H1 (cell line): Measurements from ENCODE around the gene CCNYL1. TPM values are rescaled to one million over a fixed set of nuclear protein-coding genes. Genes with fewer than 3 reads are reported as not detected.

Experiments used
- CTCF ChIA-PET: fragments of 300-600 bp; sonication (Branson Sonifier 250); formaldehyde crosslinking; loops from one replicate; lab custom pipeline; 2021; ENCODE audit not compliant: partially characterized antibody; lab: Charles Lee
- POLR2A ChIA-PET: fragments of 300-600 bp; sonication (Branson Sonifier 250); formaldehyde crosslinking; loops from one replicate; lab custom pipeline; 2021; ENCODE audit warnings: inconsistent platforms; ENCODE audit not compliant: partially characterized antibody; lab: Charles Lee
- DNase-seq, 2 experiments: peaks; one replicate each; pipeline versions ENCODE4 v3.0.0 to v3.0.0-alpha.2; 2010 to 2022; ENCODE audit warnings: low spot score in 2 of 2, low read depth in 1 of 2, mixed read lengths in 1 of 2
- FAIRE-seq: peaks from 2 replicates; lab custom pipeline; 2011; peaks lifted over from hg19 to GRCh38; lab: Jason Lieb, UNC
- H2AFZ ChIP-seq: 2 replicates; pipeline ENCODE4 v1.8.1; 2012; ENCODE audit warnings: low read length, inconsistent platforms
- H2AK5ac ChIP-seq: 2 replicates; pipeline ENCODE4 v1.6.1; 2013; ENCODE audit warnings: low read depth, low read length
- H2BK120ac ChIP-seq: replicated peaks from 2 replicates; pipeline ENCODE3; 2013; ENCODE audit warnings: low read depth, low read length, inconsistent platforms
- H2BK12ac ChIP-seq: 2 replicates; pipeline ENCODE4 v1.6.1; 2013; ENCODE audit warnings: low read depth, low read length
- H2BK15ac ChIP-seq: 2 replicates; pipeline ENCODE4 v1.6.1; 2013; ENCODE audit warnings: low read length
- H2BK20ac ChIP-seq: 2 replicates; pipeline ENCODE4 v1.6.1; 2013; ENCODE audit warnings: low read length
- H2BK5ac ChIP-seq: 2 replicates; pipeline ENCODE4 v1.6.1; 2013; ENCODE audit warnings: low read depth, low read length
- H3K14ac ChIP-seq: 2 replicates; pipeline ENCODE4 v1.6.1; 2013; ENCODE audit warnings: inconsistent platforms; ENCODE audit not compliant: insufficient read length
- H3K18ac ChIP-seq: 2 replicates; pipeline ENCODE4 v1.6.1; 2013; ENCODE audit warnings: low read length; ENCODE audit errors: extremely low read depth
- H3K23ac ChIP-seq: 2 replicates; pipeline ENCODE4 v1.6.1; 2013; ENCODE audit warnings: inconsistent platforms; ENCODE audit not compliant: insufficient read length
- H3K23me2 ChIP-seq: 2 replicates; pipeline ENCODE4 v1.6.1; 2013; ENCODE audit warnings: low read depth, low read length
- H3K27ac ChIP-seq: 2 replicates; pipeline ENCODE4 v1.6.1; 2011; ENCODE audit warnings: low read depth, low read length, inconsistent platforms
- H3K27me3 ChIP-seq, 4 experiments: replicated peaks in 1 of 4; 1 replicate in 1 of 4; 2 replicates in 3 of 4; pipeline versions ENCODE4 v1.6.1 to v1.8.1; 2011 to 2013; ENCODE audit warnings: low read length in 3 of 4, mild to moderate bottlenecking in 3 of 4, inconsistent platforms in 2 of 4, mixed read lengths in 2 of 4, moderate library complexity in 1 of 4; ENCODE audit not compliant: control insufficient read depth in 3 of 4, insufficient read depth in 3 of 4; ENCODE audit errors: extremely low read depth in 1 of 4
- H3K36me3 ChIP-seq, 4 experiments: 2 replicates each; pipeline versions ENCODE4 v1.6.1 to v1.8.1; 2011 to 2013; ENCODE audit warnings: mild to moderate bottlenecking in 4 of 4, low read length in 3 of 4, moderate library complexity in 2 of 4, control low read depth in 1 of 4, inconsistent platforms in 1 of 4; ENCODE audit not compliant: insufficient read depth in 4 of 4, control insufficient read depth in 2 of 4
- H3K4ac ChIP-seq: replicated peaks from 2 replicates; pipeline ENCODE3; 2013; ENCODE audit warnings: low read length, low read depth, mixed read lengths, inconsistent platforms; ENCODE audit not compliant: insufficient read length
- H3K4me1 ChIP-seq, 4 experiments: replicated peaks in 1 of 4; 1 replicate in 1 of 4; 2 replicates in 3 of 4; pipeline versions ENCODE4 v1.6.1 to v1.8.1; 2011 to 2013; ENCODE audit warnings: low read length in 3 of 4, inconsistent platforms in 2 of 4, mixed read lengths in 1 of 4; ENCODE audit not compliant: insufficient read depth in 4 of 4, control insufficient read depth in 3 of 4
- H3K4me2 ChIP-seq, 2 experiments: 2 replicates each; pipeline versions ENCODE4 v1.6.1 to v1.8.1; 2011 to 2013; ENCODE audit warnings: low read depth in 2 of 2, low read length in 2 of 2, control low read depth in 1 of 2, inconsistent platforms in 1 of 2, mild to moderate bottlenecking in 1 of 2; ENCODE audit not compliant: insufficient read depth in 1 of 2
- H3K4me3 ChIP-seq, 4 experiments: fragments of 200-600, 300-600 bp in 1 of 4; sonication (generic), shearing (Covaris generic), sonication (Bioruptor Twin) in 1 of 4; 2 replicates each; pipeline versions ENCODE4 v1.5.1 to v1.8.1; 2011 to 2016; ENCODE audit warnings: low read length in 4 of 4, low read depth in 3 of 4, control low read depth in 2 of 4, inconsistent platforms in 2 of 4, mild to moderate bottlenecking in 2 of 4, mixed read lengths in 1 of 4, moderate library complexity in 1 of 4; ENCODE audit not compliant: insufficient read depth in 2 of 4; ENCODE audit errors: extremely low read depth in 1 of 4
- H3K56ac ChIP-seq: replicated peaks from 2 replicates; pipeline ENCODE3; 2013; ENCODE audit warnings: low read depth, mild to moderate bottlenecking, mixed read lengths, low read length, inconsistent platforms; ENCODE audit not compliant: insufficient read length
- H3K79me1 ChIP-seq: 2 replicates; pipeline ENCODE4 v1.6.1; 2013; ENCODE audit warnings: low read depth, low read length, control low read depth
- H3K79me2 ChIP-seq, 2 experiments: 2 replicates each; pipeline versions ENCODE4 v1.6.1 to v1.8.1; 2012 to 2013; ENCODE audit warnings: low read length in 2 of 2, mild to moderate bottlenecking in 2 of 2, inconsistent platforms in 1 of 2; ENCODE audit not compliant: insufficient read depth in 2 of 2, control insufficient read depth in 1 of 2
- H3K9ac ChIP-seq, 4 experiments: replicated peaks in 1 of 4; 1 replicate in 1 of 4; 2 replicates in 3 of 4; pipeline versions ENCODE4 v1.6.1 to v1.8.1; 2011 to 2013; ENCODE audit warnings: low read depth in 3 of 4, low read length in 3 of 4, control low read depth in 2 of 4, mild to moderate bottlenecking in 2 of 4, moderate library complexity in 2 of 4, inconsistent platforms in 1 of 4; ENCODE audit errors: extremely low read depth in 1 of 4
- H3K9me3 ChIP-seq, 2 experiments: 2 replicates each; pipeline versions ENCODE4 v1.6.1 to v1.8.1; 2012 to 2013; ENCODE audit warnings: mild to moderate bottlenecking in 2 of 2, moderate library complexity in 2 of 2, control low read depth in 1 of 2, inconsistent platforms in 1 of 2, low read depth in 1 of 2, low read length in 1 of 2, mixed read lengths in 1 of 2; ENCODE audit not compliant: insufficient read depth in 2 of 2
- H4K20me1 ChIP-seq, 2 experiments: replicated peaks in 1 of 2; 2 replicates each; pipeline versions ENCODE3 to v1.8.1; 2011 to 2013; ENCODE audit warnings: inconsistent platforms in 2 of 2, low read length in 2 of 2, mild to moderate bottlenecking in 1 of 2; ENCODE audit not compliant: insufficient read depth in 2 of 2, control insufficient read depth in 1 of 2
- H4K5ac ChIP-seq: 2 replicates; pipeline ENCODE4 v1.6.1; 2013; ENCODE audit warnings: low read length, low read depth, mixed read lengths, inconsistent platforms; ENCODE audit not compliant: insufficient read length
- H4K8ac ChIP-seq: 2 replicates; pipeline ENCODE4 v1.8.0; 2013; ENCODE audit warnings: mild to moderate bottlenecking, moderate library complexity, low read length, inconsistent platforms; ENCODE audit not compliant: insufficient read depth; ENCODE audit errors: extremely low read depth
- H4K91ac ChIP-seq: replicated peaks from 2 replicates; pipeline ENCODE3; 2013; ENCODE audit warnings: low read length, mixed read lengths, inconsistent platforms; ENCODE audit not compliant: insufficient read length
- CREB1 ChIP-seq: IDR thresholded peaks from 2 replicates; pipeline ENCODE4 v1.6.1; 2012; ENCODE audit warnings: inconsistent platforms
- EP300 ChIP-seq, 2 experiments: IDR thresholded peaks; 1 replicate in 1 of 2; 2 replicates in 1 of 2; pipeline ENCODE4 v1.6.1; 2011 to 2012; ENCODE audit warnings: low read depth in 2 of 2, low read length in 2 of 2, mild to moderate bottlenecking in 2 of 2, borderline replicate concordance in 1 of 2, inconsistent platforms in 1 of 2, moderate library complexity in 1 of 2
- FOSL1 ChIP-seq: IDR thresholded peaks from 2 replicates; pipeline ENCODE4 v1.6.1; 2011; ENCODE audit warnings: mild to moderate bottlenecking, low read depth, low read length, moderate library complexity; ENCODE audit not compliant: insufficient read depth
- HDAC6 ChIP-seq: IDR thresholded peaks from one replicate; pipeline ENCODE4 v1.7.1; 2012; ENCODE audit warnings: low read depth, mild to moderate bottlenecking, inconsistent platforms, low read length, moderate library complexity
- NANOG ChIP-seq: IDR thresholded peaks from 2 replicates; pipeline ENCODE4 v1.6.1; 2011; ENCODE audit warnings: low read length, low read depth, mild to moderate bottlenecking, inconsistent platforms; ENCODE audit not compliant: insufficient read depth, poor library complexity, severe bottlenecking
- RAD21 ChIP-seq, 2 experiments: IDR thresholded peaks in 1 of 2; conservative IDR thresholded peaks in 1 of 2; 2 replicates each; pipeline ENCODE4 v1.6.1; 2011; ENCODE audit warnings: low read depth in 2 of 2, low read length in 2 of 2, improper control_type of control experiment in 1 of 2, inconsistent platforms in 1 of 2, mild to moderate bottlenecking in 1 of 2, moderate library complexity in 1 of 2
- RFX5 ChIP-seq: IDR thresholded peaks from 2 replicates; pipeline ENCODE4 v1.6.1; 2011; ENCODE audit warnings: low read depth, low read length, improper control_type of control experiment, borderline replicate concordance
- RNF2 ChIP-seq: fragments of 200-900, 300-1000 bp; sonication (generic); IDR thresholded peaks from 2 replicates; pipeline ENCODE4 v1.7.1; 2016; ENCODE audit warnings: borderline replicate concordance, low read depth, mild to moderate bottlenecking, antibody characterized with exemption, low read length; ENCODE audit not compliant: poor library complexity, severe bottlenecking; ENCODE audit errors: missing control alignments
- SAP30 ChIP-seq: fragments of 300-600 bp; sonication (generic); IDR thresholded peaks from 2 replicates; pipeline ENCODE4 v1.7.1; 2012; ENCODE audit warnings: low read length, moderate library complexity, mild to moderate bottlenecking, inconsistent platforms; ENCODE audit not compliant: insufficient read depth, insufficient replicate concordance
- SIRT6 ChIP-seq: IDR thresholded peaks from one replicate; pipeline ENCODE4 v1.7.1; 2012; ENCODE audit warnings: low read length, inconsistent platforms
- SIX5 ChIP-seq: IDR thresholded peaks from 2 replicates; pipeline ENCODE4 v1.6.1; 2011; ENCODE audit warnings: mild to moderate bottlenecking, low read depth, low read length
- SUZ12 ChIP-seq: fragments of 200-600 bp; sonication (generic); IDR thresholded peaks from 2 replicates; pipeline ENCODE4 v1.6.1; 2012; ENCODE audit warnings: mild to moderate bottlenecking, inconsistent platforms, low read length, moderate library complexity, mixed read lengths
- WGBS, 2 experiments: shearing (Covaris generic) in 1 of 2; methylation state at CpG; one replicate each; pipeline versions ENCODE4 v1.1.6 to v1.1.7; 2013 to 2015; ENCODE audit warnings: low lambda C conversion rate in 2 of 2, mixed read lengths in 2 of 2, inconsistent platforms in 1 of 2, low coverage in 1 of 2, missing lambda C conversion rate in 1 of 2; ENCODE audit not compliant: insufficient replicate concordance in 2 of 2, insufficient coverage in 1 of 2, insufficient read length in 1 of 2; ENCODE audit errors: extremely low coverage in 1 of 2, missing lambda C conversion rate in 1 of 2; 5-methylcytosine and 5-hydroxymethylcytosine counted together
- polyA plus RNA-seq, 7 experiments: library from polyadenylated mRNA; depleted of rRNA in 3 of 7; stranded (reverse) in 5 of 7; unstranded in 2 of 7; fragments of >200 nt in 5 of 7; fragments of 200-250 nt in 2 of 7; gene quantifications; 1 replicate in 5 of 7; 2 replicates in 1 of 7; 4 replicates in 1 of 7; pipeline versions ENCODE4 v1.2.1 to v1.2.3, GENCODE V29; 2011 to 2013; ENCODE audit warnings: missing spikeins in 2 of 7, mixed read lengths in 2 of 7
- total RNA-seq: library from RNA; stranded (reverse); fragmentation: NEBNext Ultra II Directional; extraction: Animal tissue kit (Norgen Biotek cat#: 25700); gene quantifications from 2 replicates; pipeline ENCODE4 v1.2.1, GENCODE V29; 2021

CCNYL1 gene
- total and polyA plus RNA-seq, 2 of the 8 experiments (the other 6 are each of a cell fraction or from before 2014, with no cell fraction given): 13.3 to 35.4 TPM

DNA sequence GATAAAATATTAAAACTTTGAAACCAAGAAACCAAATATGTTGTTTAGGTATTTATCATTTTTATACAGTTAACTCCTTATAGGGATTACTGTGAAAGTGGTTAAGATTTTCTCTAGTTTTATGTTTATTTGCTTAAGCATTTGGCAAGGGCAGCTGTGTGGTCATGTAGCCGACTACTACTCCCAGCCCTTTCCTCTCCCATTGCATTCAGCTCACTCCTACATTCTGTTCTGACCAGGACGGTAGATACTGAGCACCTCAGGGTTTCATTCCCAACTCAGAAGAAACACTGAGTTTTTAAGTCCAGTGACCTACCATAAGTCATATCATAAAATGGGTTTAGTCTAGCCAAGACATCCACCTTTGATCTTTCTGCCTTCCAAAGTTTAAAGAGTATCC lies 38.4 kb downstream of the CCNYL1 start:
- no peak overlapping the region for H4K8ac ChIP-seq
- POLR2A ChIA-PET: interaction anchor here (1.1 to 3.0 kb wide), 7 partner anchors 10 to 314 kb away, joined by 3 to 6 read pairs (median 4); partner anchors contain the start of genes CCNYL1 and PLEKHM3
- H3K79me2 ChIP-seq: no peaks in the 10 kb centered on the region
- no peak overlapping the region for H3K4ac ChIP-seq
- no peak overlapping the region for H3K14ac ChIP-seq
- no peaks in the 10 kb centered on the region for H4K20me1 ChIP-seq
- H4K5ac ChIP-seq: no peak overlapping the region
- H2AK5ac ChIP-seq: no peak overlapping the region
- H2BK15ac ChIP-seq: no peak overlapping the region
- CTCF ChIA-PET: interaction anchor here (0.9 to 7.7 kb wide), 17 partner anchors 13 to 322 kb away, joined by 3 to 157 read pairs (median 5); no protein-coding TSS in a partner anchor
- H4K91ac ChIP-seq: no peak overlapping the region
- no peak for FAIRE-seq
- H3K56ac ChIP-seq: no peak overlapping the region
- no peak overlapping the region for H3K27ac ChIP-seq
- H3K9ac ChIP-seq: no peak overlapping the region
- H3K9me3 ChIP-seq: no peaks in the 10 kb centered on the region
- no peak for DNase-seq
- no peak overlapping the region for H2BK20ac ChIP-seq
- H2BK120ac ChIP-seq: no peak overlapping the region
- no peak overlapping the region for H3K23ac ChIP-seq
- no peaks in the 10 kb centered on the region for H3K23me2 ChIP-seq
- H3K4me3 ChIP-seq: no peak overlapping the region
- no peak overlapping the region for H2BK5ac ChIP-seq
- H3K36me3 ChIP-seq: peaks cover 0 to 59% (median 7%) of the 10 kb centered on the region in 4 experiments; a peak in 4 of 8 replicates
- no peak overlapping the region for H2BK12ac ChIP-seq
- H3K79me1 ChIP-seq: no peaks in the 10 kb centered on the region
- no peak overlapping the region for H3K4me2 ChIP-seq
- WGBS, 2 experiments: 86% methylated on average over 2 of the region's 2 CpGs; no CpG with 5 or more reads in 1 of the 2 experiments
- H3K18ac ChIP-seq: no peak overlapping the region
- no peaks in the 10 kb centered on the region for H3K27me3 ChIP-seq
- H3K4me1 ChIP-seq: peaks cover 0 to 5% (median 0%) of the 10 kb centered on the region in 4 experiments; a peak in 1 of 7 replicates
- H2AFZ ChIP-seq: no peak overlapping the region
- TF ChIP-seq RFX5 (no peak), EP300 (IDR thresholded peaks at IDR 0.05; ENCODE audit: borderline replicate concordance in 1 of 2, low read depth in 2 of 2, low read length in 2 of 2) (no peak), SUZ12 (no peak), HDAC6 (no peak), SAP30 (no peak), CREB1 (no peak), FOSL1 (no peak), NANOG (no peak), SIRT6 (no peak), RAD21 (IDR thresholded peaks at IDR 0.05 in 1 of 2, conservative IDR thresholded peaks at IDR 0.05 in 1 of 2; ENCODE audit: low read depth in 2 of 2, low read length in 2 of 2) (no peak), SIX5 (no peak), RNF2 (no peak)
